ENCODE results near the gene GRM1.

DNA sequence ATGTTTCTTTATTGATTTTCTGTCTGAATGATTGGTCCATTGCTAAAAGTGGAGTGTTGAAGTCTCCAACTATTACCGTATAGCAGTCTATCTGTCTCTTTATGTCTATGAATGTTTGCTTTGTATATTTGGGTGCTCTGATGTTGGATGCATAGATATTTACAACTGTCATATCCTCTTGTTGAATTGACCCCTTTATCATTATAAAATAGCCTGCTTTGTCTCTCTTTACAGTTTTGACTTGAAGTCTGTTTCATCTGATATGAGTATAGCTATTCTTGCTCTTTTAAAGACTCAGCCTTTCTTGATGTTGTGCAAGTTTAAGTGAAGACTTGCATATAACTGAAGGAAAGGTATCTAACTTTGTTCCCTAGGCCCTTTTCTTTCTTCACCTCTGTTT lies 341.0 kb downstream of the GRM1 start:
- TF ChIP-seq, protein P1, sequence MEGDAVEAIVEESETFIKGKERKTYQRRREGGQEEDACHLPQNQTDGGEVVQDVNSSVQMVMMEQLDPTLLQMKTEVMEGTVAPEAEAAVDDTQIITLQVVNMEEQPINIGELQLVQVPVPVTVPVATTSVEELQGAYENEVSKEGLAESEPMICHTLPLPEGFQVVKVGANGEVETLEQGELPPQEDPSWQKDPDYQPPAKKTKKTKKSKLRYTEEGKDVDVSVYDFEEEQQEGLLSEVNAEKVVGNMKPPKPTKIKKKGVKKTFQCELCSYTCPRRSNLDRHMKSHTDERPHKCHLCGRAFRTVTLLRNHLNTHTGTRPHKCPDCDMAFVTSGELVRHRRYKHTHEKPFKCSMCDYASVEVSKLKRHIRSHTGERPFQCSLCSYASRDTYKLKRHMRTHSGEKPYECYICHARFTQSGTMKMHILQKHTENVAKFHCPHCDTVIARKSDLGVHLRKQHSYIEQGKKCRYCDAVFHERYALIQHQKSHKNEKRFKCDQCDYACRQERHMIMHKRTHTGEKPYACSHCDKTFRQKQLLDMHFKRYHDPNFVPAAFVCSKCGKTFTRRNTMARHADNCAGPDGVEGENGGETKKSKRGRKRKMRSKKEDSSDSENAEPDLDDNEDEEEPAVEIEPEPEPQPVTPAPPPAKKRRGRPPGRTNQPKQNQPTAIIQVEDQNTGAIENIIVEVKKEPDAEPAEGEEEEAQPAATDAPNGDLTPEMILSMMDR (IDR thresholded peaks at IDR 0.05) = no peak
- no peak for TF ChIP-seq POLR2A (IDR thresholded peaks at IDR 0.05)

Measured in esophagus squamous epithelium (tissue), 4 donors.